GM03348 (cell line): Measurements from ENCODE around the gene ME1.
A peak's percentile ranks its signal among the peaks of the same experiment; 100 is the strongest.
"Not testable (repeated sequence)": the region's sequence is repeated elsewhere in the genome, so short reads cannot be mapped to it uniquely, and the experiment has no call there.

Experiments used
- DNase-seq: peaks from one replicate; pipeline ENCODE4 v3.0.0; 2012; ENCODE audit warnings: low spot score

The ME1 gene

GRCh38 chr6:83430611-83431544, at the start of gene ME1:
Gene ME1, minus strand, starts transcription at chr6:83431051. Its CDS starts 97 bp downstream, at chr6:83430954.
- peak; percentile 91 for DNase-seq

DNA sequence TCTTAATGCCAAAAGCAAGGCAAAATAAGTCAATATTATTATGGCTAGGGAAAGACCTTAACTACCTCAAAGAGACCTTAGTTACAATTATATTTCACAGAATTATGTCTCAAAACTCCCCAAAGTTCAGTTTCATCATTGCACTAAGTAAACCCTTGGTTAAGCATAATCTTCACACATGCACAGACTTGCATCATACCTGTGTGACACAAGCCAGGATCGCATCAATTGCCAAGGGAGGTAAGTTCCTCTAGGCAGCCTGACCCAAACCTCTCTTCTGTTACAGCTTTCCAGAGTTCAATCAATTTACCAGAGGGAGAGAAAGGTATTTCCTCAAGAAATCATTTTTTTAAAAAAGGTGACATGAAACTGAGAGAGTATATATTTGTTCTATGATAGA, 49.6 kb upstream of the ME1 start:
- no peak for DNase-seq

- DNase-seq: no peak
Measured at GRCh38 chr6:83479389-83479788, 48.5 kb upstream of the ME1 start.

GRCh38 chr6:83476971-83477370, 46.1 kb upstream of the ME1 start:
- no peak for DNase-seq

DNA sequence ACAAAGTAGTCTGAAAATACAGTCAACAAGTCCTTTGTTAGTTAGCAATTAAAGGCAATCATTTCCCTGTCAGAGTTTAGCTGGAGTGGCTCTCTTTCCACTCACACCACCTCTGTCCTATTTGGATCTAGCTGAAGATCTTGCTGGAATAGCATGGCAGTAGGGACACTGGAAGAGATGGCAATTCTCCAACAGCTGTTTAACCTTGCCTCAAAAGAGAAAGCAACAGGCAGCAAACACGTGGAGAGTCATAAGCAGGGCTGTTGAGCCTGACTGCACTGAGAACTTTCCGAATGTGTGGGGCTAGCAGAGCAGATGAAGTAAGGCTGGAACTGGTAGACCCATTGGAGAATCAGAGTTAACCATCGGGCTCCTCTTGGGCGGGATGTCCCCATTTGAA, 43.5 kb upstream of the ME1 start:
- DNase-seq: no peak

DNA sequence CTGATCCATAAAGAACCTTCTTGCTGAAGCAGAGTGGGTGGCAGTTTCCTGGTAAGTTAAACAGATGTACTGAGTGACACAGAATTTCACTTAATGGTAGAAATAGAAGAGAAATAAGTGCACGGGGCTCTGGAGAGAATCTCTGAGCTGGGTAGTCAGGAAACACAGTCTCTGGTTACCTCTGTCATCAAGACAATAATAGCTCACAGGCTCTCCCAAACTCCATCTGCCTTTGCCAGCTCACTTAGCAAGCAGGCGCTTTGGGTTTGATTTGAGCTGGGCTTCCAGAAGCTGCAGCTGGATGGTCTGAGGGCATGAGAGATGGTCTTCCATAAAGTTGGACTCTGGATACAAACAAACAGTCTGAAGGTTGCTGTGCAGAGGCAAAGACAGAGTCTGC, 41.9 kb upstream of the ME1 start:
- no peak for DNase-seq

DNA sequence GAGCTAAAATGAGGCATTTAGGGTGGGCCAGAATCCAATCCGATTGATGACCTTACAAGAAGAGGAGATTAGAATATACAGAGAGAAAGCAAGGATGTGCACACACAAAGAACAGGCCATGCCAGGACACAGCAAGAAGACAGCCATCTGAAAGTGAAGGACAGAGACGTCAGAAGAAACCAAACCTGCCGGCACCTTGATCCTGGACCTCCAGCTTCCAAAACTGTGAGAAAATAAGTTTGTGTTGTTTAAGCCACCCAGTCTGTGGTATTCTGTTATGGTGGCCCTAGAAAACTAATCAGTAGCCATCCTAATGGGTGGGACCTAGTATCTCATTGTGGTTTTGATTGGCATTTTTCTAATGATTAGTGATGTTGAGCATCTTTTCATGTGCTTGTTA, 39.7 kb upstream of the ME1 start:
- DNase-seq: no peak

DNA sequence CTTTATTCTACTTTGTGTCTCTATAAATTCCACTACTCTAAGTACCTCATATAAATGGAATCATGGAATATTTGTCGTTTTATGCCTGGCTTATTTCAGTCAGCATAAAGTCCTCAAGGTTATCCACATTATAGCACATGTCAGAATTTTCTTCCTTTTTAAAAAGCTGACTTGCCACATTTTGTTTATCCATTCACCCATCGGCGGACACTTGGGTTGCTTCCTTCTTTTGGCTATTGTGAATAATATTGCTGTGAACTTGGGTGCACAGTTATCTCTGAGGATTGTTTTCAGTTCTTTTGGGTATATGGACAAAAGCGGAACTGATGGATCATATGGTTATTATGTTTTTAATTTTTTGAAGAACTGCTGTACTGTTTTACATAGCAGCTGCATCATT, 39.1 kb upstream of the ME1 start:
- DNase-seq: no peak

DNA sequence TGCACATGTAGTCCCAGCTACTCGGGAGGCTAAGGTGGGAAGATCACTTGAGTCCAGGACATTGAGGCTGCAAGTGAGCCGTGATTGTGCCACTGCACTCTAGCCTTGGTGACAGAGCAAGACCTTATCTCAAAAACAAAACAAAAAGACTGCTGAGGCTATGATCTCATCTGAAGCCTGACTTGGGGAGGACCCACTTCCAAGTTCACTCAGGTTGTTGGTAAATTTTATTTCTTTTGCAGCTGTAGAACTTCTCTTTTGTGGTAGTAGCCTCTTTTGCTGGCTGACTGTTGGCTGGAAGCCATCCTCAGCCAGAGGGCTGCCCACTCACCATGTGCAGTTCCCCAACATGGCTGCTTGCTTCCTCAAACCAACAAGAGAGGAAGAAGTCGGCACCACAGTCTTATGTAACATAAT, 36.8 kb upstream of the ME1 start:
- DNase-seq: no peak

- no peak for DNase-seq
Measured at GRCh38 chr6:83466328-83466727, 35.5 kb upstream of the ME1 start.

- no peak for DNase-seq
Measured at GRCh38 chr6:83464381-83465140, 33.7 kb upstream of the ME1 start.

- DNase-seq: peak; percentile 4
Measured at GRCh38 chr6:83463886-83464285, 33.0 kb upstream of the ME1 start.

GRCh38 chr6:83462524-83462923, 31.7 kb upstream of the ME1 start:
- DNase-seq: no peak

GRCh38 chr6:83461438-83461837, 30.6 kb upstream of the ME1 start:
- DNase-seq: no peak

DNA sequence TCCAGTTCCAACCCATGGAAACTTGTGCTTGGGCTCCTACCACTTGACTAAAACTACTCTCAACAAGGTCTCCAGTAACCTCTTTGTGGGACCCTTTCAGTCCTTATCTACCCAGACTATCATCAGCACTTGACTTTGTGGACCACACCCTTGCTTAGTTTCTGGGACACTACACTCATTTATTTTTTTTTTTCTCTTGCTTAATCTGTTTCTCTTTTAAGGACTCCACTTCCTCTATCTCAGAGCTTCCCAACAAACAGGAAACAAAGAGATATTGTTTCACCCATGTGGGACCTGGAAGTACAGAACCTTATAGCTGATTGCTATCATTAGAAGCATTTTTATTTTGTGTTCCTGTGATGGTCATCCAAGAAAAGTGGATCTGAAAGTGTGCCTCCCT, 28.8 kb upstream of the ME1 start:
- no peak for DNase-seq

- DNase-seq: not testable (repeated sequence)
Measured at GRCh38 chr6:83450015-83450414, 19.2 kb upstream of the ME1 start.

DNA sequence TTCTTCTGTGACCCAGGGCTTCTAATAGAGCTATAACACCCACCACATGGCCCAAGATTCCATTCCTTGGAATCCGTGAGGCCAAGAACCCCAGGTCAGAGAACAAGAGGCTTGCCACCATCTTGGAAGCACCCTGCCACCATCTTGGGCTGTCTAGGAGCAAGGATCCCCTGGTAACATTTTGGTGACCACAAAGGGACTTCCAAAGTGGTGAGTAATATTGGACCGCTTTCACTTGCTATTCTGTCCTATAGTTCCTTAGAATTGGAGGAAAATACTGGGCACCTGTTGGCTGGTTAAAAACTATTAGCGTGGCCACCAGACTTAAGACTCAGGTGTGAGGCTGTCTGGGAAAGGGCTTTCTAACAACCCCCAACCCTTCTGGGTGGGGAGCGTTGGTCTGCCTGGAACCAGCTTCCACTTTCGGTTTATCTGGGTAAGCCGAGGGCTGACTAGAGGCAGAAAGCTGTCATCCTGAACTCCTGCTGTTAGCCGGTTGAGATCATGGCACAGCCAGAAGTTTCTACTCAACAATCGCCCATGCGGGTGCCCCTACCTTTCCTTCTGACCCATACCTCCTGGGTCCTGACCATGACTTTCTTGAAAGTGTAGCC, 13.3 kb upstream of the ME1 start:
- not testable (repeated sequence) for DNase-seq

DNA sequence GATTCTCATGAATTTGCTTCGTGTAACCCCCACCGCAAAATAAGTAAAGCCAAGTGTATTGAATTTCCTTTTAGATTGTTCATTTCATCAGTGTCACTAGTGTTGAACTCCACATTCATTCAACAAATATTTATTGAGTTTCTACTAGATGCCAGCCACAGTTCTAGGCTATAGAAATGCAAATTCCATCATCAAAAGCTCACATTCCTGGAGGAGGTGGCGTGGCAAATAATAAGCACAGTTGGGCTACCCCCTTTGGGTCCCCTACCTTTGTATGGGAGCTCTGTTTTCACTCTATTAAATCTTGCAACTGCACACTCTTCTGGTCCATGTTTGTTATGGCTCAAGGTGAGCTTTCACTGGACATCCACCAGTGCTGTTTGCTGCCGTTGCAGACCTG, 12.7 kb upstream of the ME1 start:
- DNase-seq: no peak

DNA sequence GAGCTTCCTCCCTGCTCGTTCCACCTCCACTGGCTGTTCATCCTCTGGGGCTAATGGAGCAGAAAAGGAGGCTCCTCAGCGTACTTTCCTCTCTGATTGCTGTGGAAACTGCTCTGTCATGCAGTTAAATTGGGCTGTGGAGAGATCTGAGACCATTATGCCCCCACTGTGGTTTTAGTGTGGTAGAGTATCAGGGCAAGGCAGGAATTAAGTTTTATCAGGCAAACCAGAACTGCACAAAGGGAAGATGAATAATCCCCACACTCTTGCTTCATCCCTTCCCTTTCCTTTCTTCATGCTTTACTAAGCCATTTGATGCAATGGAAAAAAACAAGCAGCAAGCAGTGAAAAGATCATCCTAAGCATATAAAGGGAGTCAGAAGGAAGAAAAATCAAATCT, 11.9 kb upstream of the ME1 start:
- DNase-seq: peak; percentile 12

GRCh38 chr6:83439201-83439600, 8.3 kb upstream of the ME1 start:
- DNase-seq: no peak

GRCh38 chr6:83436674-83437073, 5.8 kb upstream of the ME1 start:
- no peak for DNase-seq

DNA sequence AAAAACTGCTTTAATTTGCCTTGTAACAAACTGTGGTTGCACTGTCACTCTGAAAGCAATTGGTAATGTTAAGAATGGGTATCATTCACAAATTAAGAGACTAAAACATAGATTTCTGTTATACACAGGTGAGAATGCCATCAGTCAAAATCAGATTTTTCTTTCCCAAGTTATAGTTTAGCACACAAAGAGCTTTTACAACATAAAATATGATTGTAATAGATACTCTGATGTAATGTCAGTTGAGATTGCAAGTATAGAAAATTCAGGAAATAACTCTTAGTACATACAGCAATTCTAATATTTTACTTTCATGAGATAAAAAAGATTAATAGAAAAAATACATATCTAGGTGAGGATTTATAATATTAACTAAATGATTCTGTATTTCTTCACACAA, 2.3 kb upstream of the ME1 start:
- no peak for DNase-seq

GRCh38 chr6:83432636-83433035, 1.8 kb upstream of the ME1 start:
- DNase-seq: no peak
